ENCODE measurements around the gene RPH3AL.
"Not testable (repeated sequence)": the region's sequence is repeated elsewhere in the genome, so short reads cannot be mapped to it uniquely, and the experiment has no call there.

RPH3AL gene

GRCh38 chr17:210402-210801 is 142.2 kb downstream of the RPH3AL start:
- H3K4me3 ChIP-seq (ENCODE audit: low read length), result no peak overlapping the region
- no peak for TF ChIP-seq CTCF (IDR thresholded peaks at IDR 0.05; ENCODE audit: insufficient read depth, low read depth, low read length, missing control alignments)
- DNase-seq (ENCODE audit: low read depth), result no peak

- no peak overlapping the region for H3K4me3 ChIP-seq (ENCODE audit: low read length)
- no peak for TF ChIP-seq CTCF (IDR thresholded peaks at IDR 0.05; ENCODE audit: insufficient read depth, low read depth, low read length, missing control alignments)
These were observed 144.2 kb downstream of the RPH3AL start for GRCh38 chr17:208429-208828.

GRCh38 chr17:207775-208174 is 144.8 kb downstream of the RPH3AL start:
- TF ChIP-seq CTCF (IDR thresholded peaks at IDR 0.05; ENCODE audit: insufficient read depth, low read depth, low read length, missing control alignments), result no peak
- no peak for DNase-seq (ENCODE audit: low read depth)
- H3K4me3 ChIP-seq (ENCODE audit: low read length), result no peak overlapping the region

More at GRCh38 chr17:208429-208828, 144.2 kb downstream of the RPH3AL start:
- no peak for DNase-seq (ENCODE audit: low read depth)

GRCh38 chr17:206941-207560 is 145.6 kb downstream of the RPH3AL start:
- H3K4me3 ChIP-seq (ENCODE audit: low read length), result no peak overlapping the region
- TF ChIP-seq CTCF (IDR thresholded peaks at IDR 0.05; ENCODE audit: insufficient read depth, low read depth, low read length, missing control alignments), result no peak
- no peak for DNase-seq (ENCODE audit: low read depth)

- not testable (repeated sequence) for DNase-seq (ENCODE audit: low read depth); H3K4me3 ChIP-seq (ENCODE audit: low read length)
These were observed 146.1 kb downstream of the RPH3AL start for GRCh38 chr17:206484-206883.

GRCh38 chr17:205817-206216 is 146.8 kb downstream of the RPH3AL start:
- no peak for DNase-seq (ENCODE audit: low read depth)
- no peak for TF ChIP-seq CTCF (IDR thresholded peaks at IDR 0.05; ENCODE audit: insufficient read depth, low read depth, low read length, missing control alignments)
- no peak overlapping the region for H3K4me3 ChIP-seq (ENCODE audit: low read length)

- TF ChIP-seq CTCF (IDR thresholded peaks at IDR 0.05; ENCODE audit: insufficient read depth, low read depth, low read length, missing control alignments), result no peak
- H3K4me3 ChIP-seq (ENCODE audit: low read length), result no peak overlapping the region
- no peak for DNase-seq (ENCODE audit: low read depth)
These were observed 147.4 kb downstream of the RPH3AL start for GRCh38 chr17:205148-205669.

Measured in epithelial cell of esophagus (primary cell).